SK-N-SH (cell line): Measurements from ENCODE around the gene TECR. TPM values are rescaled to one million over a fixed set of nuclear protein-coding genes. Genes with fewer than 3 reads are reported as not detected.

Source experiments
- CTCF ChIA-PET: fragments of 300-600, 350-600 bp; formaldehyde crosslinking; extraction: SDS; loops from one replicate; lab custom pipeline; 2021; lab: Yijun Ruan, JAX
- POLR2A ChIA-PET: fragments of 350-600 bp; sonication (Branson Sonifier 250); formaldehyde crosslinking; extraction: SDS; loops from one replicate; lab custom pipeline; 2020; ENCODE audit warnings: antibody characterized with exemption, inconsistent platforms; lab: Yijun Ruan, JAX
- DNase-seq: peaks from one replicate; pipeline ENCODE4 v3.0.0; 2012
- H2AFZ ChIP-seq: fragments of 200-600 bp; sonication (generic); 2 replicates; pipeline ENCODE4 v1.8.1; 2016; ENCODE audit warnings: antibody characterized with exemption, mild to moderate bottlenecking, low read depth
- H3F3A ChIP-seq: fragments of 200-600 bp; sonication (generic); replicated peaks from 2 replicates; pipeline ENCODE3; 2016; ENCODE audit warnings: antibody characterized with exemption, mild to moderate bottlenecking; ENCODE audit not compliant: insufficient read depth
- H3K27ac ChIP-seq, 2 experiments: fragments of 200-500 bp in 1 of 2; fragments of 200-600 bp in 1 of 2; sonication (Bioruptor generic) in 1 of 2; sonication (generic), shearing (Covaris generic) in 1 of 2; 2 replicates each; pipeline versions ENCODE4 v1.5.1 to v1.6.1; 2014 to 2016; ENCODE audit warnings: low read depth in 2 of 2, inconsistent platforms in 1 of 2, low read length in 1 of 2, mild to moderate bottlenecking in 1 of 2, mixed read lengths in 1 of 2
- H3K27me3 ChIP-seq: fragments of 200-600 bp; sonication (generic), shearing (Covaris generic); 2 replicates; pipeline ENCODE4 v1.6.1; 2016; ENCODE audit warnings: mixed run types; ENCODE audit not compliant: insufficient read depth
- H3K36me3 ChIP-seq, 2 experiments: fragments of 200-500 bp in 1 of 2; fragments of 200-600 bp in 1 of 2; sonication (Bioruptor generic) in 1 of 2; sonication (generic) in 1 of 2; replicated peaks in 1 of 2; 2 replicates each; pipeline versions ENCODE3 to v1.5.1; 2014 to 2016; ENCODE audit warnings: low read length in 1 of 2, mild to moderate bottlenecking in 1 of 2; ENCODE audit not compliant: insufficient read depth in 2 of 2, control insufficient read depth in 1 of 2
- H3K4me1 ChIP-seq, 2 experiments: fragments of 200-500 bp in 1 of 2; fragments of 200-600 bp in 1 of 2; sonication (Bioruptor generic) in 1 of 2; sonication (generic), shearing (Covaris generic) in 1 of 2; 2 replicates each; pipeline versions ENCODE4 v1.5.1 to v1.6.1; 2014 to 2016; ENCODE audit warnings: low read depth in 1 of 2, low read length in 1 of 2, mixed run types in 1 of 2; ENCODE audit not compliant: insufficient read depth in 2 of 2, control insufficient read depth in 1 of 2
- H3K4me2 ChIP-seq: fragments of 200-600 bp; sonication (generic), shearing (Covaris generic); 2 replicates; pipeline ENCODE4 v1.6.1; 2017; ENCODE audit warnings: mixed run types
- H3K4me3 ChIP-seq, 2 experiments: fragments of 200-500 bp in 1 of 2; fragments of 200-600 bp in 1 of 2; sonication (Bioruptor generic) in 1 of 2; sonication (generic), shearing (Covaris generic) in 1 of 2; 2 replicates each; pipeline versions ENCODE4 v1.5.1 to v1.8.1; 2014 to 2016; ENCODE audit warnings: low read depth in 2 of 2, inconsistent platforms in 1 of 2, low read length in 1 of 2, mild to moderate bottlenecking in 1 of 2, mixed read lengths in 1 of 2, moderate library complexity in 1 of 2
- H3K79me2 ChIP-seq: fragments of 200-600 bp; sonication (generic); 2 replicates; pipeline ENCODE4 v1.8.1; 2017; ENCODE audit warnings: mild to moderate bottlenecking; ENCODE audit not compliant: insufficient read depth
- H3K9ac ChIP-seq: fragments of 200-600 bp; sonication (generic); 2 replicates; pipeline ENCODE4 v1.6.1; 2017; ENCODE audit warnings: mixed run types
- H3K9me2 ChIP-seq: fragments of 200-600 bp; sonication (generic); 2 replicates; pipeline ENCODE4 v1.6.1; 2017; ENCODE audit warnings: mixed run types
- H3K9me3 ChIP-seq: fragments of 200-600 bp; sonication (generic); 2 replicates; pipeline ENCODE4 v1.6.1; 2017; ENCODE audit warnings: mixed run types, mild to moderate bottlenecking, moderate library complexity
- H4K20me1 ChIP-seq: fragments of 200-600 bp; sonication (generic); 2 replicates; pipeline ENCODE4 v1.6.1; 2017; ENCODE audit warnings: mild to moderate bottlenecking, mixed run types; ENCODE audit not compliant: insufficient read depth
- CHD2 ChIP-seq: fragments of 150-350 bp; IDR thresholded peaks from 2 replicates; pipeline ENCODE4 v1.6.1; 2018; ENCODE audit warnings: low read length; ENCODE audit not compliant: partially characterized antibody
- EP300 ChIP-seq, 2 experiments: IDR thresholded peaks; 2 replicates each; pipeline versions ENCODE4 v1.4.0 to v1.6.1; 2012; ENCODE audit warnings: borderline replicate concordance in 1 of 2, low read depth in 1 of 2, low read length in 1 of 2
- FOSL2 ChIP-seq: IDR thresholded peaks from 2 replicates; pipeline ENCODE4 v1.4.0; 2012; ENCODE audit warnings: low read depth, mild to moderate bottlenecking, moderate library complexity, borderline replicate concordance
- FOXJ3 ChIP-seq: sonication (generic); formaldehyde crosslinking; IDR thresholded peaks from 2 replicates; pipeline ENCODE4 v1.5.1; 2020; ENCODE audit warnings: mild to moderate bottlenecking, missing genetic modification reagents
- GATA2 ChIP-seq: sonication (generic); formaldehyde crosslinking; IDR thresholded peaks from 2 replicates; pipeline ENCODE4 v1.5.0; 2020; ENCODE audit warnings: mild to moderate bottlenecking, missing genetic modification reagents
- POLR2AphosphoS5 ChIP-seq: IDR thresholded peaks from 2 replicates; pipeline ENCODE4 v1.6.1; 2012; ENCODE audit warnings: low read depth, low read length
- RAD21 ChIP-seq: IDR thresholded peaks from 2 replicates; pipeline ENCODE4 v1.6.1; 2012; ENCODE audit warnings: mild to moderate bottlenecking, low read length
- RCOR1 ChIP-seq: fragments of 150-350 bp; IDR thresholded peaks from 2 replicates; pipeline ENCODE4 v1.6.1; 2017; ENCODE audit warnings: antibody characterized with exemption, low read length
- RFX5 ChIP-seq: IDR thresholded peaks from 2 replicates; pipeline ENCODE4 v1.6.1; 2012; ENCODE audit warnings: mild to moderate bottlenecking, improper control_type of control experiment, low read length
- SIN3A ChIP-seq: IDR thresholded peaks from 2 replicates; pipeline ENCODE4 v1.6.1; 2012; ENCODE audit warnings: low read depth, mild to moderate bottlenecking, low read length, moderate library complexity, borderline replicate concordance
- TAF1 ChIP-seq: IDR thresholded peaks from 2 replicates; pipeline ENCODE4 v1.6.1; 2012; ENCODE audit warnings: low read depth, mild to moderate bottlenecking, low read length, moderate library complexity, borderline replicate concordance
- TCF12 ChIP-seq: IDR thresholded peaks from 2 replicates; pipeline ENCODE4 v1.4.0; 2012
- TEAD4 ChIP-seq: IDR thresholded peaks from 2 replicates; pipeline ENCODE4 v1.4.0; 2012; ENCODE audit warnings: mild to moderate bottlenecking, borderline replicate concordance; ENCODE audit not compliant: insufficient read depth
- YY1 ChIP-seq: IDR thresholded peaks from 2 replicates; pipeline ENCODE4 v1.4.0; 2012; ENCODE audit warnings: low read depth, mild to moderate bottlenecking
- WGBS: methylation state at CpG from one replicate; pipeline ENCODE4 v1.1.6; 2017; ENCODE audit warnings: low lambda C conversion rate; 5-methylcytosine and 5-hydroxymethylcytosine counted together
- polyA plus RNA-seq, 3 experiments: library from polyadenylated mRNA; depleted of rRNA; stranded (reverse); fragments of >200 nt; gene quantifications; 2 replicates each; pipeline ENCODE4 v1.2.3, GENCODE V29; 2012
- TF ChIP-seq, protein P1 (sequence below): IDR thresholded peaks from 2 replicates; pipeline ENCODE4 v1.6.1; 2012; ENCODE audit warnings: mild to moderate bottlenecking, low read depth, low read length, moderate library complexity
- TF ChIP-seq, protein P2 (sequence below): IDR thresholded peaks from 2 replicates; pipeline ENCODE4 v1.4.0; 2012; ENCODE audit warnings: low read depth
- TF ChIP-seq, protein P3 (sequence below): IDR thresholded peaks from 2 replicates; pipeline ENCODE4 v1.4.0; 2012; ENCODE audit warnings: low read depth, borderline replicate concordance

TECR gene
- polyA plus RNA-seq, 1 of the 3 experiments (the other 2 are of a cell fraction), result 110 TPM

DNA sequence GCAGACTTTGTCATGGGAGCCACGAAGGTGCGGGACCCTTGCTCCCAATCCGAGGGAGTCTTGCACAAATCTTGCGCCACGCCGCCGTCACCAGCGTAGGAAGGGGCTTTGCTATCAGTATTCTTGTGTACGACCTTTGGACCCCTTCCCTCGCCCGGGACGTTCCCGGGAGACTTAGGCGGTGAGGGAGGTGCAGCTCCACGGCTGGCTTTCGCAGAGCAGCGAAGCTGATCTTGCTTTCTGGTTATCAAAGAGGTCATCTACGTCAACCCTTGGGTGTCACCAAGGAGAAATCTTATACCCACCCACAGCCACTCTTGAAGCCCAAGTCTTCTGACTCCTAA lies 583 bp downstream of the TECR start (continued):
- TF ChIP-seq TAF1, result no peak

DNA sequence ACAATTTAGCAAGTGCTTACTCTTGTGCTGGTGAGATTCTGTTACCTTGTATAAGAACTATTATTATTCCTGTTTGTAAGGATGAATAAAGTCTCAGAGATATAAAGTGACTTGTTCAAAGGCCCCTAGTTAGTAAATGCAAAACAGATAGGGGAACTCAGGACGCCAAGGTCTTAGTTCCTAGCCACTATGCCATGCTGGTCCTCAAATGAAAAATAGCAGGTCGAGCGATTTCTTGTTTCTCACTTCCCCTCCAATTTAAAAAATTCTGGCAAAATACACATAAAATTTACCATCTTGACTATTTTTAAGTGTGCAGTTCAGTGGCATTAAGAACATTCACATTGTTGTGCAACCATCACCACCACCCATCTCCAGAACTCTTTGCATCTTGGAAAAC lies 1.1 kb downstream of the TECR start:
- POLR2A ChIA-PET, result no interaction called here
- WGBS, result 68% methylated on average over 3 of the region's 3 CpGs

DNA sequence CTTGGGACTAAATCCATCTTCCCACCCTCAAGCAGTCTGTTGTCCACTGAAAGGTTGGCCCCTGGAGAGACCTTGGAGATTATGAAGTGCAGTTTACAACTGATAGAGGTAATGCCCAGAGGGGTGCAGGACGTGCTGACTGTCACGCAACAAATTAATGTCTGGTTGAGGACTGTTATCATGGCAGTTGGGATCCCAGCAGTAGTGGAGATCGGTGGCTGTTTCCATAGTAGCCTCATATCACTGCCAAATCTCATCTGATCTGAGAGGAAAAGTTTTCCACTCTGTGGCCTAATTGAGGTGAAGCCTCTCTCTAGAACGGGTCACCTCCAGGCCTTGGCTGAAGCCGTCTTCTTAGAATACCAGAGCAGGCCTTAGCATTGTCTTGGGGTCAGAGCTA lies 4.1 kb downstream of the TECR start:
- CTCF ChIA-PET, result interaction anchor here (0.6 to 3.2 kb wide), 4 partner anchors 8 to 153 kb away, joined by 3 to 14 read pairs (median 4); partner anchors contain the start of gene DNAJB1
- H3F3A ChIP-seq, result peaks cover 12% of the 10 kb centered on the region

More for the DNA sequence above, 1.1 kb downstream of the TECR start:
- H3K4me2 ChIP-seq, result peak overlapping the region; percentile 94
- no peaks in the 10 kb centered on the region for H3K36me3 ChIP-seq
- H3K4me3 ChIP-seq, result peak overlapping the region; percentile 75 to 91; a peak in 3 of 4 replicates
- TF ChIP-seq TCF12 (no peak), POLR2AphosphoS5 (no peak), RAD21 (no peak), FOXJ3 (CRISPR knock-in tag) (no peak), YY1 (no peak), CHD2 (no peak), FOSL2 (no peak), EP300 (IDR thresholded peaks at IDR 0.05; ENCODE audit: borderline replicate concordance in 1 of 2, low read depth in 1 of 2, low read length in 1 of 2) (no peak), SIN3A (no peak), TAF1 (no peak), RFX5 (no peak), TEAD4 (no peak)
- TF ChIP-seq, all 33 proteins: peak for 0
- Histone ChIP-seq H2AFZ (no peak overlapping the region), H3K9me2 (no peaks in the 10 kb centered on the region), H3K27me3 (no peaks in the 10 kb centered on the region), H3K9me3 (no peaks in the 10 kb centered on the region), H3K79me2 (peaks cover 53% of the 10 kb centered on the region), H4K20me1 (no peaks in the 10 kb centered on the region), H3K27ac (no peak overlapping the region), H3K4me1 (peaks cover 12 to 15% of the 10 kb centered on the region in 2 experiments; a peak in 3 of 4 replicates), H3K9ac (peak overlapping the region; percentile 76), H3F3A (peaks cover 25% of the 10 kb centered on the region)
- no peak for DNase-seq
- CTCF ChIA-PET, result interaction anchor here (2.0 kb wide), 1 partner anchor 26 kb away, joined by 6 read pairs; no protein-coding TSS in a partner anchor

More for the DNA sequence above, 4.1 kb downstream of the TECR start:
- Histone ChIP-seq H3K27ac (peak overlapping the region in 1 of 2 experiments; percentile 56; a peak in 2 of 4 replicates), H3K9me3 (no peaks in the 10 kb centered on the region)
- TF ChIP-seq, protein P1, sequence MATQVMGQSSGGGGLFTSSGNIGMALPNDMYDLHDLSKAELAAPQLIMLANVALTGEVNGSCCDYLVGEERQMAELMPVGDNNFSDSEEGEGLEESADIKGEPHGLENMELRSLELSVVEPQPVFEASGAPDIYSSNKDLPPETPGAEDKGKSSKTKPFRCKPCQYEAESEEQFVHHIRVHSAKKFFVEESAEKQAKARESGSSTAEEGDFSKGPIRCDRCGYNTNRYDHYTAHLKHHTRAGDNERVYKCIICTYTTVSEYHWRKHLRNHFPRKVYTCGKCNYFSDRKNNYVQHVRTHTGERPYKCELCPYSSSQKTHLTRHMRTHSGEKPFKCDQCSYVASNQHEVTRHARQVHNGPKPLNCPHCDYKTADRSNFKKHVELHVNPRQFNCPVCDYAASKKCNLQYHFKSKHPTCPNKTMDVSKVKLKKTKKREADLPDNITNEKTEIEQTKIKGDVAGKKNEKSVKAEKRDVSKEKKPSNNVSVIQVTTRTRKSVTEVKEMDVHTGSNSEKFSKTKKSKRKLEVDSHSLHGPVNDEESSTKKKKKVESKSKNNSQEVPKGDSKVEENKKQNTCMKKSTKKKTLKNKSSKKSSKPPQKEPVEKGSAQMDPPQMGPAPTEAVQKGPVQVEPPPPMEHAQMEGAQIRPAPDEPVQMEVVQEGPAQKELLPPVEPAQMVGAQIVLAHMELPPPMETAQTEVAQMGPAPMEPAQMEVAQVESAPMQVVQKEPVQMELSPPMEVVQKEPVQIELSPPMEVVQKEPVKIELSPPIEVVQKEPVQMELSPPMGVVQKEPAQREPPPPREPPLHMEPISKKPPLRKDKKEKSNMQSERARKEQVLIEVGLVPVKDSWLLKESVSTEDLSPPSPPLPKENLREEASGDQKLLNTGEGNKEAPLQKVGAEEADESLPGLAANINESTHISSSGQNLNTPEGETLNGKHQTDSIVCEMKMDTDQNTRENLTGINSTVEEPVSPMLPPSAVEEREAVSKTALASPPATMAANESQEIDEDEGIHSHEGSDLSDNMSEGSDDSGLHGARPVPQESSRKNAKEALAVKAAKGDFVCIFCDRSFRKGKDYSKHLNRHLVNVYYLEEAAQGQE, result no peak
- peak; percentile 73 for TF ChIP-seq GATA2 (CRISPR knock-in tag)
- TF ChIP-seq, protein P2, sequence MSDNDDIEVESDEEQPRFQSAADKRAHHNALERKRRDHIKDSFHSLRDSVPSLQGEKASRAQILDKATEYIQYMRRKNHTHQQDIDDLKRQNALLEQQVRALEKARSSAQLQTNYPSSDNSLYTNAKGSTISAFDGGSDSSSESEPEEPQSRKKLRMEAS, result no peak
- TF ChIP-seq, protein P3, sequence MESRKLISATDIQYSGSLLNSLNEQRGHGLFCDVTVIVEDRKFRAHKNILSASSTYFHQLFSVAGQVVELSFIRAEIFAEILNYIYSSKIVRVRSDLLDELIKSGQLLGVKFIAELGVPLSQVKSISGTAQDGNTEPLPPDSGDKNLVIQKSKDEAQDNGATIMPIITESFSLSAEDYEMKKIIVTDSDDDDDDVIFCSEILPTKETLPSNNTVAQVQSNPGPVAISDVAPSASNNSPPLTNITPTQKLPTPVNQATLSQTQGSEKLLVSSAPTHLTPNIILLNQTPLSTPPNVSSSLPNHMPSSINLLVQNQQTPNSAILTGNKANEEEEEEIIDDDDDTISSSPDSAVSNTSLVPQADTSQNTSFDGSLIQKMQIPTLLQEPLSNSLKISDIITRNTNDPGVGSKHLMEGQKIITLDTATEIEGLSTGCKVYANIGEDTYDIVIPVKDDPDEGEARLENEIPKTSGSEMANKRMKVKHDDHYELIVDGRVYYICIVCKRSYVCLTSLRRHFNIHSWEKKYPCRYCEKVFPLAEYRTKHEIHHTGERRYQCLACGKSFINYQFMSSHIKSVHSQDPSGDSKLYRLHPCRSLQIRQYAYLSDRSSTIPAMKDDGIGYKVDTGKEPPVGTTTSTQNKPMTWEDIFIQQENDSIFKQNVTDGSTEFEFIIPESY, result no peak
- 0 out of 2 replicates have a peak, but pooled peaks have one; percentile 30 for TF ChIP-seq RCOR1
- TF ChIP-seq, all 33 proteins: peak for 2
- Histone ChIP-seq H4K20me1 (no peaks in the 10 kb centered on the region; the same call in 1 of the 2 replicates), H3K79me2 (peaks cover 71% of the 10 kb centered on the region), H2AFZ (no peak overlapping the region), H3K9ac (no peak overlapping the region), H3K9me2 (no peaks in the 10 kb centered on the region), H3K36me3 (no peaks in the 10 kb centered on the region), H3K4me1 (peaks cover 7 to 19% of the 10 kb centered on the region in 2 experiments; a peak in 3 of 4 replicates), H3K4me3 (no peak overlapping the region), H3K4me2 (no peak overlapping the region), H3K27me3 (no peaks in the 10 kb centered on the region)
- WGBS, result 74% methylated on average over 5 of the region's 5 CpGs
- POLR2A ChIA-PET, result interaction anchor here (0.8 kb wide), 1 partner anchor 15 kb away, joined by 4 read pairs; the partner anchor contains the start of gene DNAJB1
- DNase-seq, result peak; percentile 56
